Measurements from ENCODE around the gene FAM168A.

Gene FAM168A

GRCh38 chr11:73390601-73391565 lies 207.0 kb downstream of the FAM168A start:
- no peak for TF ChIP-seq ZNF8 (CRISPR knock-in tag; IDR thresholded peaks at IDR 0.05)
- no peak for TF ChIP-seq ZNF565 (CRISPR knock-in tag; conservative IDR thresholded peaks at IDR 0.05; ENCODE audit: low read depth)
- no peak for TF ChIP-seq ZC3H10 (CRISPR knock-in tag; IDR thresholded peaks at IDR 0.05)
- TF ChIP-seq ESRRG (CRISPR knock-in tag; IDR thresholded peaks at IDR 0.05), result no peak
- no peak for ATAC-seq

GRCh38 chr11:73389916-73390315 lies 208.0 kb downstream of the FAM168A start:
- ATAC-seq, result no peak
- TF ChIP-seq TSHZ2 (CRISPR knock-in tag; IDR thresholded peaks at IDR 0.05), result no peak
- TF ChIP-seq CSRNP3 (CRISPR knock-in tag; IDR thresholded peaks at IDR 0.05), result no peak
- no peak for TF ChIP-seq TOX (CRISPR knock-in tag; IDR thresholded peaks at IDR 0.05; ENCODE audit: borderline replicate concordance)
- no peak for TF ChIP-seq PATZ1 (CRISPR knock-in tag; IDR thresholded peaks at IDR 0.05; ENCODE audit: borderline replicate concordance)
- TF ChIP-seq CSDC2 (CRISPR knock-in tag; IDR thresholded peaks at IDR 0.05), result no peak
- no peak for TF ChIP-seq TCF4 (CRISPR knock-in tag; IDR thresholded peaks at IDR 0.05; ENCODE audit: borderline replicate concordance)
- TF ChIP-seq ZNF70 (CRISPR knock-in tag; IDR thresholded peaks at IDR 0.05), result no peak

- no peak for ATAC-seq
- TF ChIP-seq ZNF8 (CRISPR knock-in tag; IDR thresholded peaks at IDR 0.05), result no peak
- no peak for TF ChIP-seq ZFP30 (CRISPR knock-in tag; IDR thresholded peaks at IDR 0.05)
- no peak for TF ChIP-seq ISL1 (CRISPR knock-in tag; IDR thresholded peaks at IDR 0.05)
- no peak for TF ChIP-seq POU6F1 (CRISPR knock-in tag; IDR thresholded peaks at IDR 0.05; ENCODE audit: borderline replicate concordance, low read depth)
- TF ChIP-seq CSDC2 (CRISPR knock-in tag; IDR thresholded peaks at IDR 0.05), result no peak
- TF ChIP-seq ESRRG (CRISPR knock-in tag; IDR thresholded peaks at IDR 0.05), result no peak
- TF ChIP-seq CREB5 (CRISPR knock-in tag; IDR thresholded peaks at IDR 0.05; ENCODE audit: low read depth), result no peak
- no peak for TF ChIP-seq PATZ1 (CRISPR knock-in tag; IDR thresholded peaks at IDR 0.05; ENCODE audit: borderline replicate concordance)
- no peak for TF ChIP-seq GLIS3 (CRISPR knock-in tag; IDR thresholded peaks at IDR 0.05)
- no peak for TF ChIP-seq OSR1 (CRISPR knock-in tag; IDR thresholded peaks at IDR 0.05)
- no peak for TF ChIP-seq ZFP3 (CRISPR knock-in tag; IDR thresholded peaks at IDR 0.05)
- TF ChIP-seq ZC3H10 (CRISPR knock-in tag; IDR thresholded peaks at IDR 0.05), result no peak
- no peak for TF ChIP-seq CSRNP3 (CRISPR knock-in tag; IDR thresholded peaks at IDR 0.05)
- TF ChIP-seq ZNF565 (CRISPR knock-in tag; conservative IDR thresholded peaks at IDR 0.05; ENCODE audit: low read depth), result no peak
- TF ChIP-seq PPARA (CRISPR knock-in tag; IDR thresholded peaks at IDR 0.05; ENCODE audit: borderline replicate concordance), result no peak
- no peak for TF ChIP-seq ZNF70 (CRISPR knock-in tag; IDR thresholded peaks at IDR 0.05)
- no peak for TF ChIP-seq TCF4 (CRISPR knock-in tag; IDR thresholded peaks at IDR 0.05; ENCODE audit: borderline replicate concordance)
Observed at GRCh38 chr11:73389134-73389525, 208.8 kb downstream of the FAM168A start.
